ENCODE data around the gene DNAH8.

DNA sequence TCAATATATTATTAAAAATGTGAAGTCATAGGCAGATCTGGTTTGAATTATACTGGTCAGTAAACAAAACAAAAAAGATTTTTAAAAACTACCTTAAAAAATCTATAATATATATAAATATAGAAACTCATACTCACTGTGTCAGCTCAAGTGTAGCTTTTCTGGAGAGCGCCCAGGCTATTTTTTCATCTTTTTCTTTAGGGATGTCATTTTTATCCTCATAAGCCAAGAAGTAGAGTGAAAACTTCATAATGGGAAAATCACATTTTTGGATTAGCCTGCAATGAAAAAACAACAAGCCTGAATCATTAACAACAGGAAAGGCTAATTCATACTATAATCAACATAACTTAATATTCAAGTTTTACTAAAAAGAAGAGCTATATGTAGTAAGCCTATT, 30.9 kb upstream of the DNAH8 start:
- TF ChIP-seq, protein P1, sequence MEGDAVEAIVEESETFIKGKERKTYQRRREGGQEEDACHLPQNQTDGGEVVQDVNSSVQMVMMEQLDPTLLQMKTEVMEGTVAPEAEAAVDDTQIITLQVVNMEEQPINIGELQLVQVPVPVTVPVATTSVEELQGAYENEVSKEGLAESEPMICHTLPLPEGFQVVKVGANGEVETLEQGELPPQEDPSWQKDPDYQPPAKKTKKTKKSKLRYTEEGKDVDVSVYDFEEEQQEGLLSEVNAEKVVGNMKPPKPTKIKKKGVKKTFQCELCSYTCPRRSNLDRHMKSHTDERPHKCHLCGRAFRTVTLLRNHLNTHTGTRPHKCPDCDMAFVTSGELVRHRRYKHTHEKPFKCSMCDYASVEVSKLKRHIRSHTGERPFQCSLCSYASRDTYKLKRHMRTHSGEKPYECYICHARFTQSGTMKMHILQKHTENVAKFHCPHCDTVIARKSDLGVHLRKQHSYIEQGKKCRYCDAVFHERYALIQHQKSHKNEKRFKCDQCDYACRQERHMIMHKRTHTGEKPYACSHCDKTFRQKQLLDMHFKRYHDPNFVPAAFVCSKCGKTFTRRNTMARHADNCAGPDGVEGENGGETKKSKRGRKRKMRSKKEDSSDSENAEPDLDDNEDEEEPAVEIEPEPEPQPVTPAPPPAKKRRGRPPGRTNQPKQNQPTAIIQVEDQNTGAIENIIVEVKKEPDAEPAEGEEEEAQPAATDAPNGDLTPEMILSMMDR (IDR thresholded peaks at IDR 0.05) = no peak
- TF ChIP-seq POLR2A (IDR thresholded peaks at IDR 0.05; ENCODE audit: low read depth) (no peak), POLR2AphosphoS5 (IDR thresholded peaks at IDR 0.05) (no peak), EP300 (IDR thresholded peaks at IDR 0.05) (no peak)

Measured in esophagus muscularis mucosa (tissue), 4 donors.